Breast epithelium (tissue), 3 donors: ENCODE results near the gene SLC29A4.

Experiments used
- POLR2A ChIP-seq: fragments of 450-650 bp; IDR thresholded peaks from one replicate; pipeline ENCODE4 v1.6.1; 2016; ENCODE audit warnings: antibody characterized with exemption, mild to moderate bottlenecking, moderate library complexity
- POLR2AphosphoS5 ChIP-seq, 3 donors: sonication (generic); formaldehyde crosslinking; IDR thresholded peaks; one replicate each; pipeline ENCODE4 v1.6.1; 2017; ENCODE audit warnings: antibody characterized with exemption in 3 of 3
- TF ChIP-seq, protein P1 (sequence below), 3 donors: fragments of 450-650 bp; IDR thresholded peaks; one replicate each; pipeline ENCODE4 v1.5.1; 2016 to 2017; ENCODE audit warnings: antibody characterized with exemption in 3 of 3, mild to moderate bottlenecking in 3 of 3, moderate library complexity in 3 of 3

DNA sequence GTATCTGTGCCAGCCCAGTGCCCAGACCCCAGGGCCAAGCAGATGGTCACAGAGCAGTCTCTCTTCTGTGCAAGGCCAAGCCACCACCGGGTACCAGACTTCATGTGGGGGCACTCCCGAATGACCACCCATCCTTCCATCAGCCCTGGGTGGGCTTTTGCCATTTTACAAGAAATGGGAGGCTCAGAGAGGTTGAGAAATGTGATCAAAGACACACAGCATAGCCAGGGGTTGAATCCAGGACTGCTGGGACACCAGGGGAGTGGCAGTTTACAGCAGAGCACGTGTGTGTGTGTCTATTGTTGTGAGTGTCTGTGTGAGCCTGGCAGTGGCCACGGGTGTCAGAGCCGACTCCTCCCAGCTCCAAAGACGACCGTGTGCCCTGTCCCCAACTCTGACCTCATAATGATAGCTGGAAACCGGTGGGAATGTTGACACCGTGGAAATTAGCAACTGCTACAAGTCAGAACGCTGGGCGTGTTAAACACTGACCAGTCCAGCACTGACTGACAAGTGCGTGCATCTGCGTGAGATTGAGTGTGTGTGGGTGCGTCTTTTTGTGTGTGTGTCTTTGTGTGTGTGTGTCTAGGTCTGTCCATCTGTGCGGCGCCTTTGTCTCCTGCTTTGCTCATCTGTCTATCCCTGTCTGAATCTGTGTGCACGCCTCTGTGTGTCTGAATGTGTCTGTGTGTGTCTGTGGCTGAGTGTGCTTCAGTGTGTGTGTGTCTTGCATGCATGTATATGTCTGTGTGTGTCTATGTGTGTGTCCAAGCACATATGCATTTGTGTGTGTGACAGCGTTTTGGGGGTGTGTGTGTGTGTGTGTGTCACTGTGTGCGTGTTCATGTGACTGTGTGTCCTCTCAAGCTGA lies 17.2 kb upstream of the SLC29A4 start:
- TF ChIP-seq POLR2A (no peak), POLR2AphosphoS5 (IDR thresholded peaks at IDR 0.05) (no peak)
- TF ChIP-seq, protein P1, sequence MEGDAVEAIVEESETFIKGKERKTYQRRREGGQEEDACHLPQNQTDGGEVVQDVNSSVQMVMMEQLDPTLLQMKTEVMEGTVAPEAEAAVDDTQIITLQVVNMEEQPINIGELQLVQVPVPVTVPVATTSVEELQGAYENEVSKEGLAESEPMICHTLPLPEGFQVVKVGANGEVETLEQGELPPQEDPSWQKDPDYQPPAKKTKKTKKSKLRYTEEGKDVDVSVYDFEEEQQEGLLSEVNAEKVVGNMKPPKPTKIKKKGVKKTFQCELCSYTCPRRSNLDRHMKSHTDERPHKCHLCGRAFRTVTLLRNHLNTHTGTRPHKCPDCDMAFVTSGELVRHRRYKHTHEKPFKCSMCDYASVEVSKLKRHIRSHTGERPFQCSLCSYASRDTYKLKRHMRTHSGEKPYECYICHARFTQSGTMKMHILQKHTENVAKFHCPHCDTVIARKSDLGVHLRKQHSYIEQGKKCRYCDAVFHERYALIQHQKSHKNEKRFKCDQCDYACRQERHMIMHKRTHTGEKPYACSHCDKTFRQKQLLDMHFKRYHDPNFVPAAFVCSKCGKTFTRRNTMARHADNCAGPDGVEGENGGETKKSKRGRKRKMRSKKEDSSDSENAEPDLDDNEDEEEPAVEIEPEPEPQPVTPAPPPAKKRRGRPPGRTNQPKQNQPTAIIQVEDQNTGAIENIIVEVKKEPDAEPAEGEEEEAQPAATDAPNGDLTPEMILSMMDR (IDR thresholded peaks at IDR 0.05) = no peak
